CD4-positive, alpha-beta T cell treated with Interleukin-2 at 100 ng/mL for 4 hours (primary cell): ENCODE data around the gene NKX6-2.
"Not testable (repeated sequence)": the region's sequence is repeated elsewhere in the genome, so short reads cannot be mapped to it uniquely, and the experiment has no call there.

Experiments used
- DNase-seq: peaks from one replicate; pipeline ENCODE4 v3.0.0-alpha.2; 2020; ENCODE audit warnings: low spot score

Gene NKX6-2

GRCh38 chr10:132785723-132786475, at the start of gene NKX6-2:
NKX6-2 (minus strand) TSS chr10:132786147; CDS start chr10:132785948, 199 bp downstream.
- DNase-seq, result no peak

GRCh38 chr10:132834891-132835847, 49.2 kb upstream of the NKX6-2 start:
- DNase-seq, result no peak

- DNase-seq, result no peak
Observed at GRCh38 chr10:132834311-132834761, 48.4 kb upstream of the NKX6-2 start.

GRCh38 chr10:132833421-132834111, 47.6 kb upstream of the NKX6-2 start:
- DNase-seq, result no peak

GRCh38 chr10:132832186-132832969, 46.4 kb upstream of the NKX6-2 start:
- no peak for DNase-seq

- no peak for DNase-seq
Observed at GRCh38 chr10:132829403-132829802, 43.5 kb upstream of the NKX6-2 start.

- no peak for DNase-seq
Observed at GRCh38 chr10:132828681-132829080, 42.7 kb upstream of the NKX6-2 start.

- DNase-seq, result no peak
Observed at GRCh38 chr10:132827861-132828539, 42.1 kb upstream of the NKX6-2 start.

- DNase-seq, result no peak
Observed at GRCh38 chr10:132827423-132827789, 41.5 kb upstream of the NKX6-2 start.

GRCh38 chr10:132826524-132827422, 40.8 kb upstream of the NKX6-2 start:
- DNase-seq, result no peak

- DNase-seq, result not testable (repeated sequence)
Observed at GRCh38 chr10:132825783-132826523, 40.0 kb upstream of the NKX6-2 start.

GRCh38 chr10:132820056-132820455, 34.1 kb upstream of the NKX6-2 start:
- no peak for DNase-seq

GRCh38 chr10:132817701-132818211, 31.8 kb upstream of the NKX6-2 start:
- DNase-seq, result no peak

- DNase-seq, result no peak
Observed at GRCh38 chr10:132816718-132817117, 30.8 kb upstream of the NKX6-2 start.

- DNase-seq, result no peak
Observed at GRCh38 chr10:132815168-132815857, 29.4 kb upstream of the NKX6-2 start.

GRCh38 chr10:132814469-132814856, 28.5 kb upstream of the NKX6-2 start:
- no peak for DNase-seq

GRCh38 chr10:132813560-132814468, 27.9 kb upstream of the NKX6-2 start:
- no peak for DNase-seq
